Fibroblast of skin of left quadriceps (primary cell): ENCODE data around the gene AGRN.
"Not testable (repeated sequence)": the region's sequence is repeated elsewhere in the genome, so short reads cannot be mapped to it uniquely, and the experiment has no call there.

ENCODE experiments used
- DNase-seq, 2 experiments: peaks; one replicate each; pipeline ENCODE4 v3.0.0-alpha.2; 2013; ENCODE audit warnings: low read depth in 2 of 2

The AGRN gene

DNA sequence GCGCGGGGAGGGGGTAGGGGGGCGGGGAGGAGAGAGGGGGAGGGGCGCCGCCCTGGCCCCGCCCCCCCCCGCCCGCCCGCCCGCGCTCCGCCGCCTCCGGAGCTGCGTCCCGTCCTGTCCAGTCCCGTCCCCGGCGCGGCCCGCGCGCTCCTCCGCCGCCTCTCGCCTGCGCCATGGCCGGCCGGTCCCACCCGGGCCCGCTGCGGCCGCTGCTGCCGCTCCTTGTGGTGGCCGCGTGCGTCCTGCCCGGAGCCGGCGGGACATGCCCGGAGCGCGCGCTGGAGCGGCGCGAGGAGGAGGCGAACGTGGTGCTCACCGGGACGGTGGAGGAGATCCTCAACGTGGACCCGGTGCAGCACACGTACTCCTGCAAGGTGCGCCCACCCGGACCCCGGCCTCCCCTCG lies at the start of gene AGRN:
TSS of gene AGRN (plus strand) at position 121 of the 405 bp plus-strand sequence. CDS start at position 174, 53 bp downstream.
- no peak for DNase-seq

DNA sequence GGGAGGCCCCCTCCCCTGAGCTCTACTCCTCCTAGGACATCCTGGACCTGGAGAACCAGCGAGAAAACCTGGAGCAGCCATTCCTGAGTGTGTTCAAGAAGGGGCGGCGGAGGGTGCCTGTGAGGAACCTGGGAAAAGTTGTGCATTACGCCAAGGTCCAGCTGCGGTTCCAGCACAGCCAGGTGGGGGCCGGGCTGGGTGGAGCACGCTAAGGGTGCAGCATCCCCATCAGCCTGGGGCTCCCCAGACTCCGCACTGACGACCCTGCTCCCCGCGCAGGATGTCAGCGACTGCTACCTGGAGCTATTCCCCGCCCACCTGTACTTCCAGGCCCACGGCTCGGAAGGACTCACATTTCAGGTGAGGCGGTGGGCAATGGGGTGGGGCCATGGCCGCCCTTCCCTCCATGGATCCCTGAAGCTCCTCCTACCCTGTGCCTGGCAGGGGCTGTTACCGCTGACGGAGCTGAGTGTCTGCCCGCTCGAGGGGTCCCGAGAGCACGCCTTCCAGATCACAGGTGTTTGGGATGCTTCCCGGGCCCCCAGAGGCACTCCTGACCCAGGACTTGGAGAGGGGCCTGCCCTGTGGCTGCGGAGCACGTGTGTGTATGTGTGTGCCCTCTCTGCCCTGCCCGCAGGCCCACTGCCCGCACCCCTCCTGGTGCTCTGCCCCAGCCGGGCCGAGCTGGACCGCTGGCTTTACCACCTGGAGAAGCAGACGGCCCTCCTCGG lies 49.5 kb upstream of the AGRN start:
- no peak for DNase-seq

DNA sequence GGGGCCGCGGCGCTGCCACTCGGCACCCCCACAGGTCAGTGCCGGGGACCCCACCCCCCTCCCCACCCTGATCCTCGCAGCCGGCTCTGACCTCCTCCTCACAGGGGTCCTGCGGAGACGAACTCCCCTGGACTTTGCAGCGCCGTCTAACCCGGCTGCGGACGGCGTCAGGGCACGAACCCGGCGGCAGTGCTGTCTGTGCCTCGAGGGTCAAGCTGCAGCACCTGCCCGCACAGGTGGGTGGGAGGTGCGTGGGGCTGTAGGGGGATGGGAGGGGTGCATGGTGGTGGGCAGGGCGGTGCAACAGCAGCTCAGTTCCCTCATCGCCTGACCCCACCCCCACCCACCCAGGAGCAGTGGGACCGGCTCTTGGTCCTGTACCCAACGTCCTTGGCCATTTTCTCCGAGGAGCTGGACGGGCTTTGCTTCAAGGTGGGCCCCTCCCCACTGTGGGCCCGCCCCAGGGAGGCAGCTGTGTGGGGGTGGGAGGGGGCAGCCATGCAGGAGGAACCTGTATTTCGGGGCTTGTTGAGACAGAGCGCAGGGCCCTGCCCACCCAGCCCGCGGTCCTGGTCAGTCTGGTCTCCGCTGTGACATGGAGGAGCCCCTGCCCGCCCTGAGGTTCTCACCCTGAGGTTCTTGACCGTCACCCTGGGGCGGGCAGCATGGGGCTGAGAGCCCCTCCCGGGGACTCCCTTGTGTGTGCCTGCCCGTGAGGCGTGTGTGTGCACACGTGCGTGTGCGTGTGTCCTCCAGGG lies 48.8 kb upstream of the AGRN start:
- DNase-seq = no peak

DNA sequence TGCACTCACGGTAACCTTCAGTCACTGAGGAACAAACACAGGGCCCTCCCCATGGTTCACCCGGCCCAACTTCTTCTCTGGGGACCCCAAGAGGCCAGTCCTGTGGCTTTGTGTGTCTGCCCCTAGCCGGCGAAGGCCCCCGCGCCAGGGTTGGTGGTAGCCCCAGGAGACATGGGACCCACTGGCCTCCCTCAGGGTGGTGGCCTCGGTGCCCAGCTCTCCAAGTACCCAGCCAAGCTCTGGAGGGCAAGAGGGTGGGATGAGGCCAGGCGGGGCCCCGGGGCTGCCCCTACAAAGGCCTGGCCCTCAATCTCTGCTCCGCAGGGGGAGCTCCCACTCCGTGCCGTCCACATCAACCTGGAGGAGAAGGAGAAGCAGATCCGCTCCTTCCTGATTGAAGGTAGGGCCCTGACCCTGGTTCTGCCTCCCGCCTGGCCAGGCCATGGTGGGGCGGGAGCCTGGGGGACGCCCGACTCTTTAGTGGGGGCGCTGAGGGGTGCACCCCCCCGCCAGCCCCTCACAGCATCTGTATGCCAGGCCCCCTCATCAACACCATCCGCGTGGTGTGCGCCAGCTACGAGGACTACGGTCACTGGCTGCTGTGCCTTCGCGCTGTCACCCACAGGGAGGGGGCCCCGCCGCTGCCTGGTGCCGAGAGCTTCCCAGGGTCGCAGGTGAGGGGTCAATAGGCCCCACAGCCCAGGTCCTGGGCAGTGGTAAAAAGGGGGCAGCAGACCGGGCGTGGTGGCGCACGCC lies 48.0 kb upstream of the AGRN start:
- no peak for DNase-seq

- no peak for DNase-seq
Measured at GRCh38 chr1:972726-973458, 47.0 kb upstream of the AGRN start.

- DNase-seq = no peak
Measured at GRCh38 chr1:973459-974292, 46.2 kb upstream of the AGRN start.

GRCh38 chr1:974293-974640 lies 45.7 kb upstream of the AGRN start:
- no peak for DNase-seq

GRCh38 chr1:974687-975328 lies 45.1 kb upstream of the AGRN start:
- DNase-seq = no peak

GRCh38 chr1:975365-975764 lies 44.6 kb upstream of the AGRN start:
- no peak for DNase-seq

DNA sequence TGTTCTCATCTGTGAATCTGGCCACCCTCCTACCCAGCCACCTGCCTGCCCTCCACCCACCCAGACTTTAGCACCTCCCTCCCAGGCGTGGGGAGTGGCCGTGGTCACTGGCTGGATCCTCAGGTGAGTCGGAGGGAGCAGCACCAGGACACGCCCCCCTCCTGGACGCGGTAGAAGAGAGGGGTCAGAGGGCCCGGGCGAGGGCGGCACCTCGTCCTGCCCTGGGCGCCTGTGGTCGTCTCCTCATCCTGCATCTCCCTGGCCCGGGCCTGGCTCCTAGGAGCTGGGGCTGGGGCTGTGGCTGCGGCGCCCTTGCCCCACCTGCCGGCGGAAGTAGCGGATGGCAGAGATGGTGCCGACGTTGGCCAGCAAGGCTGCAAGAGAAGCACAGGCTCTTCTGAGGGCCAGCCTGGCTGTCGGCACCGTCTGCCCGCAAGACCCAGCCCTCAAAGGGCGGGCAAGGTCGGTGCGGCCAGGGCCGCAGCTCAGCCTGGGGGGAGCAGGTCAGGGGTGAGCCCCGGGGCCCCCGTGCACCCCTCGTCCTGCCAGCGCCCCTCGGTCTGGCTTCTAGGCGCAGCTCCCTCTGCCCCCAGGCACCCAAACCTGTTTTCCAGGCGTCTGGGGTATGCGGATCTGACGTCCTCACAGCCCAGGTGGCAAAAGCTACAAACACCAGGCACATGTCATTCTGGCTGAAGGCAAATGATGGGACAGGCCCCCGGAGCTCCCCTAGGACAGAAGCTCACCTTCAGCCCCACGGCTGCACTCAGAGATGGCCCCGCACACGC lies 43.8 kb upstream of the AGRN start:
- no peak for DNase-seq

DNA sequence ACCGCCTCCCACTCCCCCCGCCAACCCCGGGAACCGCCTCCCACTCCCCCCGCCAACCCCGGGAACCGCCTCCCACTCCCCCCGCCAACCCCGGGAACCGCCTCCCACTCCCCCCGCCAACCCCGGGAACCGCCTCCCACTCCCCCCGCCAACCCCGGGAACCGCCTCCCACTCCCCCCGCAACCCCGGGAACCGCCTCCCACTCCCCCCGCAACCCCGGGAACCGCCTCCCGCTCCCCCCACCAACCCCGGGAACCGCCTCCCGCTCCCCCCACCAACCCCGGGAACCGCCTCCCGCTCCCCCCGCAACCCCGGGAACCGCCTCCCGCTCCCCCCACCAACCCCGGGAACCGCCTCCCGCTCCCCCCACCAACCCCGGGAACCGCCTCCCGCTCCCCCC lies 43.1 kb upstream of the AGRN start:
- DNase-seq = not testable (repeated sequence)

- DNase-seq = no peak
Measured at GRCh38 chr1:978069-978834, 41.7 kb upstream of the AGRN start.

DNA sequence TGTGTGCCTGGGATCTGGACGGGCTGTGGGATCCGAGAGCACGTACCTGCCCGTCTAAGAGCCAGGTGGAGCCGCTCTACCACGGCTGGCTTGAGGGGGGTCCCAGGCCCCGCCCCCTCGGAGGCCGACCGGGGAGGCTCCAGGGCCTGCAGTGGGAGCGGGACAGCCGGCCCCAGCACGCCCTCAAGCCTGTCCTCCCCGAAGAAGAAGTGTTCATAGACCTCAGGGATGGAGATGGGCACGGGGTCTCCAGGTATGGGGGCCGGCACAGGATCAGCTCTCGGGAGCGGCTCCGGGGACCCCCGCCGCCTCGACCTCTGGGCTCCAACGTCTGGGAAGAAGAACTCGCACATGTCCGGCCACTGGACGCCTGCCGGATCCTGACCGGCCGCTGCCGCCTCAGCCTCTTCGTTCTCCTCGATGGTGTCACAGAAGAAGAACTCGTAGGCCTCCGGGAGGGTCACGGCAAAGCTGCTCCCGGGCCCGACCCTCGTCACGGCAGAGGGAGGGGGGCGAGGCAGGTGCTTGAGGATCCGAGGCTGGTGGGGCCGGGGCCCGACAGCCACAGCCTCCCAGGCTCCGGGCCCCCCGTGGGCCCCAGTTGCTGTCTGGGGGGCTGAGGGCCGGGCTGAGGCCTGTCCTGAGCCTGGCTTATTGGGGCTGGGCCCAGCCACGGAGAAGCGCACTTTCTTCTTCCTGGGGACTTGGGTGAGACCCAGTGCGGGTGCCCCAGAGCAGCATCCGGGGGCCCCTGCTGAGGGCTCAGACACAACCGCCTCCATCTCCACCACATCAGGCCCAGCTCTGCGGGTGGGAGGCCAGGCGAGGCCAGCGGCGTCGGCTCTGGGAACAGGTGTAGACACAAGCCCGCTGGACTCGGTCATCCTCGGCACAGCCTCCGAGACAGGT lies 40.8 kb upstream of the AGRN start:
- DNase-seq = no peak

DNA sequence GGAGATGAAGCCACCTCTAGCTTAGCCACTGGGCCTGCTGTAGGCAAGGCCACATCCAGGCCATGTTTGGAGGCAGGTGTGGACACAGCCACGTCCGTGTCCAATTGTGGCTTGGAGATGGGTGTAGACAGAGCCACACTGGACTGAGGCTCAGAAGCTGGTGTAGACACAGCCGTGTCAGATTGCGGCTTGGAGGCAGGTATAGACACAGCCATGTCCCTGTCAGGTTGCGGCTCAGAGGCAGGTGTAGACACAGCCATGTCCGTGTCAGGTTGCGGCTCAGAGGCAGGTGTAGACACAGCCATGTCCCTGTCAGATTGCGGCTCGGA lies 40.2 kb upstream of the AGRN start:
- DNase-seq = no peak

DNA sequence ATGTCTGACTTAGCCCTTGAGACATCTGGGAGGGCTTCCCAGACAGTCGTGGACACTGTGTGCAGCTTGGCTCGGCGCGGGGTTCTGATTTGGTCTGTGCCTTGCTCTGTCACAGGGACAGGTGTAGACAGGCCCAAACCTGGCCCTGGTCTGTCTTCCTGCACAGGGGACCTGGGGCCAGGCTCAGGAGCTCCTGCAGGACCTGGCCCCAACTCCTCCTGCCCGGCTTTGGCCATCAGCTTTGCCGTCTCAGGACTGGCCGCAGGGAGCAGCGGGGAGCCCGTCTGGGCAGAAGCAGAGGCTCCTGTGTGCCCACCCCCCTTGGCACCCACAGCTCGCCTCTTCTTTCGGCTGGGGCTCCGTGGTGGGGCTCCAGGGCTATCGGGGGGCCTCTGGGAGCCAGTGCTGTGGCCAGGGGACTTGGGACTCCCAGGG lies 39.8 kb upstream of the AGRN start:
- DNase-seq = no peak

DNA sequence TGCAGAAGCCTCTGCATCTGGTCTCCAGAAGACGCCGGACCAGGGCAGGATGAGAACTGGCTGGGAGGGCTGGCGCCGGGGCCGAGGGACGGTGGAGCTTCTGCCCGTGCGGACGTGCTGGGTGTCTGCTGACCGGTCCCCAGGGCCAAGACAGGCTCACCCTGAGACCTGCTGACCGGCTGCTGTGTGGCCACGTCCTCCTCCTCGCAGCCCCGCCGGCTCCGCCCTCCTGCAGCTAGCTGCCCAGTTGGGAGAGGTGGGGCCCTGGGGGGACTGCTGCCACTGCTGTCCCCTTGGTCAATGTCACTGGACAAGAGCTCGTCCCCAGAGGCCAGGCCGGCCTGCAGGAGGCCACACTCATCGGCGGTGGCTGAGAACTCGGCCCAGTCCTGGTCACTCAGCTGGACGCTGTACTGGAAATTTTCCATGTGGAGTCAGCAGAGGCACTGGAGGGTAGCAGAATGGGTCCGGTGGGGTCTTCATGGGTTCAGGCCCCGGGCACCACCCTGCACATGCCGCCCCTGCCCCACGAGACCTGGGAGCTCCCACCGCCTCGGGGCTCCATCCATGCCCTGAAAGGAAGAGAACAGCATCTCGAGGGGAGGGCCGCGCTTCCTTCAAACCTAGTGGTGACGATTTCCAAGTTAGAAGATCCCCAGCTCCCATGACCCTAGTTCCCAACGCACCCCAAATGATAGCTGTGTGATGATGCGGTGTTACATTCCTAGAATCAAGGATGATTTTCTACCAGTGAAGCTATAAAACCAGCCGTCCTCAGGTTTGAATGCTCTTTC lies 39.1 kb upstream of the AGRN start:
- no peak for DNase-seq

DNA sequence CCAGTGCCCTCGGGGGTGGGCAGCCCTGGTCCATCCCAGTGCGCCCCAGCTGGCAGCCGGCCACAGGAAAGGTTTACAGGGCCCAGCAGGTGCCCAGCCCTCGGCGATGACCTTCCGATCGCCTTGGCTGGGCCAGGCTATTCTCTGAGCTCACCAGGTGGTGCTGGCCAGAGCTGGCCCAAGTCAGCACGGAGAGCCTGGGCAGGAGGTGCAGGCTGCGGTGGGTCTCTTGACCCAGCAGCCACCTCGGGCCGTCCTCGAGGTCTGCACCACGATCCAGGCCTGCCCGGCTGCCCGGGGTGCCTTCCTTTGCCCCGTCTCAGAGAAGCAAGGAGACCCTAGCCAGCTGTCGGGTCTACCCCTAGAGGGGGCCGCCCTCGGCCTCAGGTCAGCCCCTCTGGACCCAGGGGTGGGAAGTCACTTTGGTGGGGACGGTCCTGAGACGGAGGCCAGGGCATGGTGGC lies 38.4 kb upstream of the AGRN start:
- DNase-seq = no peak
